A549 (cell line): ENCODE data around the gene MRPS22. TPM values are rescaled to one million over a fixed set of nuclear protein-coding genes. Genes with fewer than 3 reads are reported as not detected.
"Not testable (repeated sequence)": the region's sequence is repeated elsewhere in the genome, so short reads cannot be mapped to it uniquely, and the experiment has no call there.

Experiments
- ATAC-seq, 2 experiments: fragments of 200-7000 bp in 1 of 2; fragments of >200 bp in 1 of 2; cut with Nextera tagmentation in 1 of 2; cut with Tn5 transposase in 1 of 2; 3 replicates each; pipeline versions ENCODE4 v1.8.0 to v1.9.1; 2018 to 2020; ENCODE audit warnings: mild to moderate bottlenecking in 1 of 2, moderate library complexity in 1 of 2
- CTCF ChIA-PET: fragments of 300-600 bp; sonication (Branson Sonifier 250); formaldehyde crosslinking; extraction: SDS; loops from one replicate; lab custom pipeline; 2021; ENCODE audit warnings: antibody characterized with exemption, inconsistent platforms; lab: Yijun Ruan, JAX
- POLR2A ChIA-PET: fragments of 350-600 bp; formaldehyde crosslinking; extraction: SDS; loops from one replicate; lab custom pipeline; 2021; ENCODE audit warnings: antibody characterized with exemption, inconsistent platforms; lab: Yijun Ruan, JAX
- DNase-seq, 2 experiments: peaks; one replicate each; pipeline versions ENCODE4 v3.0.0 to v3.0.0-alpha.2; 2011 to 2016; ENCODE audit warnings: low read depth in 1 of 2, low spot score in 1 of 2
- FAIRE-seq: peaks from 2 replicates; lab custom pipeline; 2011; peaks lifted over from hg19 to GRCh38; lab: Jason Lieb, UNC
- H3K27ac ChIP-seq, 2 experiments: fragments of >200 bp; sonication (Bioruptor Twin); formaldehyde crosslinking; 3 replicates each; pipeline ENCODE4 v1.5.1; 2016 to 2017
- H3K4me1 ChIP-seq: fragments of >200 bp; sonication (Bioruptor Twin); formaldehyde crosslinking; 3 replicates; pipeline ENCODE4 v1.6.1; 2016
- H3K4me2 ChIP-seq: fragments of >200 bp; sonication (Bioruptor Twin); formaldehyde crosslinking; 3 replicates; pipeline ENCODE4 v1.6.1; 2016
- H3K4me3 ChIP-seq: fragments of >200 bp; sonication (Bioruptor Twin); formaldehyde crosslinking; 3 replicates; pipeline ENCODE4 v1.5.1; 2016
- H3K9me3 ChIP-seq: fragments of >200 bp; sonication (Bioruptor Twin); formaldehyde crosslinking; 3 replicates; pipeline ENCODE4 v1.6.1; 2016
- HOXA7 ChIP-seq: fragments of 250-450 bp; sonication (Bioruptor Pico); IDR thresholded peaks from 2 replicates; pipeline ENCODE4 v1.5.0; 2020; ENCODE audit warnings: mild to moderate bottlenecking, moderate library complexity
- NFE2L2 ChIP-seq: fragments of 150-350 bp; conservative IDR thresholded peaks from 2 replicates; pipeline ENCODE4 v1.6.1; 2014; ENCODE audit warnings: low read length
- PBX3 ChIP-seq: IDR thresholded peaks from 2 replicates; pipeline ENCODE4 v1.6.1; 2012
- RCOR1 ChIP-seq: fragments of 150-350 bp; IDR thresholded peaks from 2 replicates; pipeline ENCODE4 v1.6.1; 2014; ENCODE audit warnings: antibody characterized with exemption, low read length, low read depth
- TP53 ChIP-seq: fragments of 250-450 bp; sonication (Bioruptor Pico); IDR thresholded peaks from 2 replicates; pipeline ENCODE4 v1.5.0; 2021; ENCODE audit warnings: mild to moderate bottlenecking, moderate library complexity
- ZSCAN20 ChIP-seq: fragments of 250-450 bp; sonication (Bioruptor Pico); IDR thresholded peaks from 2 replicates; pipeline ENCODE4 v1.8.0; 2022; ENCODE audit warnings: mild to moderate bottlenecking, moderate library complexity
- WGBS: methylation state at CpG from one replicate; pipeline ENCODE4 v1.1.6; 2017; ENCODE audit errors: missing lambda C conversion rate; 5-methylcytosine and 5-hydroxymethylcytosine counted together
- polyA plus RNA-seq, 4 experiments: library from polyadenylated mRNA; depleted of rRNA in 3 of 4; stranded (reverse); fragments of >200 nt; fragmentation: RNase III in 1 of 4; extraction: RNeasy Plus Mini Kit Qiagen cat#74134 plus additional on column Dnase treatment in 1 of 4; gene quantifications; 2 replicates in 3 of 4; 3 replicates in 1 of 4; pipeline ENCODE4 v1.2.3, GENCODE V29; 2011 to 2017
- small RNA-seq, 6 experiments: library from RNA; depleted of rRNA; stranded (forward); fragments of <200 nt; gene quantifications; one replicate each; pipeline ENCODE3, GENCODE V24; 2012

The MRPS22 gene
- polyA plus RNA-seq, 2 of the 4 experiments (the other 2 are of a cell fraction): 47.3 to 57.3 TPM

GRCh38 chr3:139394116-139394515, 50.3 kb downstream of the MRPS22 start (continued):
- no peak for TF ChIP-seq NFE2L2
- TF ChIP-seq ZSCAN20 (CRISPR knock-in tag): no peak
- TF ChIP-seq TP53 (CRISPR knock-in tag): no peak
- TF ChIP-seq RCOR1: no peak
- no peak for TF ChIP-seq HOXA7 (CRISPR knock-in tag)

- DNase-seq: no peak
- ChIA-PET POLR2A (no interaction called here), CTCF (no interaction called here)
- H3K4me3 ChIP-seq: no peak overlapping the region
- WGBS: 85% methylated on average over 3 of the region's 3 CpGs
- ATAC-seq: no peak
- H3K4me1 ChIP-seq: no peaks in the 10 kb centered on the region
- TF ChIP-seq PBX3: no peak
- TF ChIP-seq, all 56 proteins: peak for 0
- no peak overlapping the region for H3K27ac ChIP-seq
- H3K9me3 ChIP-seq: 0 out of 3 replicates have a peak, but pooled peaks cover 2% of the 10 kb centered on the region
- no peak overlapping the region for H3K4me2 ChIP-seq
- no peak for FAIRE-seq
These were observed 52.9 kb downstream of the MRPS22 start for GRCh38 chr3:139396707-139397106.

- H3K4me3 ChIP-seq, FAIRE-seq, CTCF ChIA-PET, H3K27ac ChIP-seq, ATAC-seq, H3K4me1 ChIP-seq, H3K4me2 ChIP-seq, POLR2A ChIA-PET, DNase-seq: not testable (repeated sequence)
- 60% methylated on average over 2 of the region's 2 CpGs for WGBS
- peaks cover 30% of the 10 kb centered on the region; the same call in 1 of the 3 replicates for H3K9me3 ChIP-seq
These were observed 57.3 kb downstream of the MRPS22 start for GRCh38 chr3:139401155-139401554.

Small RNAs within 50 kb of the gene (small RNA-seq; reads per million reads assigned to genes)
- gene RF00026: 0 reads per million in 6 experiments

Other genes starting within 250 kb of the MRPS22 start
- 107 and 124 TPM in 2 replicates for gene COPB2, start 45.6 kb downstream of the MRPS22 start, polyA plus RNA-seq (2011; rRNA removed)
- gene COPB2, start 45.6 kb downstream of the MRPS22 start, polyA plus RNA-seq (2017; fragmentation: RNase III; extraction: RNeasy Plus Mini Kit Qiagen cat#74134 plus additional on column Dnase treatment): 100 to 112 TPM (median 109 TPM) in 3 replicates
- not detected in 2 replicates for gene RBP2, start 132.5 kb downstream of the MRPS22 start, polyA plus RNA-seq (2011; rRNA removed)
- gene RBP2, start 132.5 kb downstream of the MRPS22 start, polyA plus RNA-seq (2017; fragmentation: RNase III; extraction: RNeasy Plus Mini Kit Qiagen cat#74134 plus additional on column Dnase treatment): not detected in 3 replicates
- gene RBP1, start 195.7 kb downstream of the MRPS22 start, polyA plus RNA-seq (2011; rRNA removed): 4.3 and 8.2 TPM in 2 replicates
- gene RBP1, start 195.7 kb downstream of the MRPS22 start, polyA plus RNA-seq (2017; fragmentation: RNase III; extraction: RNeasy Plus Mini Kit Qiagen cat#74134 plus additional on column Dnase treatment): 9.1 to 17.8 TPM (median 16.7 TPM) in 3 replicates